H9 (cell line): ENCODE measurements around the gene AATK. TPM values are rescaled to one million over a fixed set of nuclear protein-coding genes. Genes with fewer than 3 reads are reported as not detected.

ENCODE experiments used
- DNase-seq: peaks from one replicate; pipeline ENCODE4 v3.0.0-alpha.2; 2017
- H2AFZ ChIP-seq: one replicate; pipeline ENCODE4 v1.6.1; 2013; ENCODE audit warnings: mild to moderate bottlenecking, low read length, control low read depth, moderate library complexity
- H2AK5ac ChIP-seq: 2 replicates; pipeline ENCODE4 v1.6.1; 2013; ENCODE audit warnings: low read length, control low read depth, mixed read lengths; ENCODE audit not compliant: insufficient read length
- H2BK120ac ChIP-seq: one replicate; pipeline ENCODE4 v1.6.1; 2013; ENCODE audit warnings: low read depth, mild to moderate bottlenecking, low read length, control low read depth, inconsistent platforms; ENCODE audit not compliant: poor library complexity, severe bottlenecking
- H2BK12ac ChIP-seq: 2 replicates; pipeline ENCODE4 v1.6.1; 2013; ENCODE audit warnings: low read length, control low read depth, mixed read lengths, low read depth; ENCODE audit not compliant: insufficient read length
- H2BK15ac ChIP-seq: 2 replicates; pipeline ENCODE4 v1.6.1; 2013; ENCODE audit warnings: low read depth, low read length, control low read depth
- H2BK20ac ChIP-seq: one replicate; pipeline ENCODE4 v1.6.1; 2013; ENCODE audit warnings: low read depth, mild to moderate bottlenecking, low read length, control low read depth, inconsistent platforms; ENCODE audit not compliant: poor library complexity, severe bottlenecking
- H2BK5ac ChIP-seq: 2 replicates; pipeline ENCODE4 v1.6.1; 2013; ENCODE audit warnings: low read length, control low read depth, mixed read lengths; ENCODE audit not compliant: insufficient read length
- H3K14ac ChIP-seq: 2 replicates; pipeline ENCODE4 v1.6.1; 2013; ENCODE audit warnings: low read length, control low read depth; ENCODE audit not compliant: insufficient read depth
- H3K18ac ChIP-seq: 2 replicates; pipeline ENCODE4 v1.6.1; 2013; ENCODE audit warnings: low read depth, mild to moderate bottlenecking, mixed read lengths, low read length, control low read depth; ENCODE audit not compliant: insufficient read length
- H3K23ac ChIP-seq: 2 replicates; pipeline ENCODE4 v1.6.1; 2013; ENCODE audit warnings: low read length, control low read depth, mixed read lengths, low read depth; ENCODE audit not compliant: insufficient read length
- H3K23me2 ChIP-seq: 2 replicates; pipeline ENCODE4 v1.6.1; 2013; ENCODE audit warnings: low read depth, mild to moderate bottlenecking, mixed read lengths, low read length, control low read depth; ENCODE audit not compliant: insufficient read length, poor library complexity, severe bottlenecking
- H3K27ac ChIP-seq: 2 replicates; pipeline ENCODE4 v1.5.1; 2013; ENCODE audit warnings: low read length, control low read depth, mixed read lengths, low read depth; ENCODE audit not compliant: insufficient read length
- H3K27me3 ChIP-seq: 2 replicates; pipeline ENCODE4 v1.6.1; 2013; ENCODE audit warnings: low read length, control low read depth, inconsistent platforms; ENCODE audit not compliant: insufficient read depth
- H3K4ac ChIP-seq: 2 replicates; pipeline ENCODE4 v1.6.1; 2013; ENCODE audit warnings: low read depth, mild to moderate bottlenecking, control low read depth, inconsistent platforms, low read length, moderate library complexity
- H3K4me1 ChIP-seq: 2 replicates; pipeline ENCODE4 v1.6.1; 2013; ENCODE audit warnings: low read length, control low read depth, inconsistent platforms; ENCODE audit not compliant: insufficient read depth
- H3K4me2 ChIP-seq: 2 replicates; pipeline ENCODE4 v1.6.1; 2013; ENCODE audit warnings: low read length, control low read depth, mixed read lengths; ENCODE audit not compliant: insufficient read length, insufficient read depth
- H3K56ac ChIP-seq: 2 replicates; pipeline ENCODE4 v1.6.1; 2013; ENCODE audit warnings: low read depth, mild to moderate bottlenecking, mixed read lengths, low read length, control low read depth; ENCODE audit not compliant: insufficient read length
- H3K79me1 ChIP-seq: 2 replicates; pipeline ENCODE4 v1.6.1; 2013; ENCODE audit warnings: low read depth, mild to moderate bottlenecking, moderate library complexity, low read length, control low read depth, inconsistent platforms; ENCODE audit not compliant: insufficient read depth, poor library complexity, severe bottlenecking
- H3K79me2 ChIP-seq: 2 replicates; pipeline ENCODE4 v1.6.1; 2013; ENCODE audit warnings: low read length, control low read depth, inconsistent platforms; ENCODE audit not compliant: insufficient read depth
- H3K9ac ChIP-seq: 2 replicates; pipeline ENCODE4 v1.6.1; 2013; ENCODE audit warnings: low read length, control low read depth, mixed read lengths; ENCODE audit not compliant: insufficient read length; ENCODE audit errors: extremely low read depth
- H3K9me3 ChIP-seq: one replicate; pipeline ENCODE4 v1.6.1; 2013; ENCODE audit warnings: low read depth, low read length, inconsistent platforms; ENCODE audit not compliant: control insufficient read depth
- H3T11ph ChIP-seq: one replicate; pipeline ENCODE4 v1.6.1; 2013; ENCODE audit warnings: mild to moderate bottlenecking, low read length, control low read depth, inconsistent platforms
- H4K20me1 ChIP-seq: one replicate; pipeline ENCODE4 v1.6.1; 2013; ENCODE audit not compliant: control insufficient read depth, insufficient read length, insufficient read depth
- H4K5ac ChIP-seq: 2 replicates; pipeline ENCODE4 v1.6.1; 2013; ENCODE audit warnings: low read depth, mild to moderate bottlenecking, mixed read lengths, low read length, control low read depth; ENCODE audit not compliant: insufficient read length
- H4K8ac ChIP-seq: replicated peaks from 2 replicates; pipeline ENCODE4 v1.6.1; 2013; ENCODE audit warnings: low read length, control low read depth, mixed read lengths, low read depth; ENCODE audit not compliant: insufficient read length
- H4K91ac ChIP-seq: 2 replicates; pipeline ENCODE4 v1.6.1; 2013; ENCODE audit warnings: low read depth, mild to moderate bottlenecking, moderate library complexity, mixed read lengths, low read length, control low read depth; ENCODE audit not compliant: insufficient read length
- H3K27ac Mint-ChIP-seq, 3 experiments: 2 replicates in 2 of 3; 3 replicates in 1 of 3; pipeline ENCODE4 v1.8.0; 2020 to 2021; ENCODE audit warnings: mixed read lengths in 3 of 3, mild to moderate bottlenecking in 1 of 3, moderate library complexity in 1 of 3
- H3K27me3 Mint-ChIP-seq: 2 replicates; pipeline ENCODE4 v1.8.0; 2021; ENCODE audit warnings: low read depth, mild to moderate bottlenecking, moderate library complexity, mixed read lengths
- H3K36me3 Mint-ChIP-seq, 3 experiments: 2 replicates in 2 of 3; 3 replicates in 1 of 3; pipeline ENCODE4 v1.8.0; 2020 to 2021; ENCODE audit warnings: low read depth in 3 of 3, mixed read lengths in 3 of 3; ENCODE audit not compliant: insufficient read depth in 1 of 3
- H3K4me1 Mint-ChIP-seq, 2 experiments: 2 replicates each; pipeline ENCODE4 v1.8.0; 2020; ENCODE audit warnings: mixed read lengths in 2 of 2
- H3K4me3 Mint-ChIP-seq, 2 experiments: 2 replicates in 1 of 2; 3 replicates in 1 of 2; pipeline ENCODE4 v1.8.0; 2020 to 2021; ENCODE audit warnings: mild to moderate bottlenecking in 2 of 2, mixed read lengths in 2 of 2, moderate library complexity in 1 of 2
- H3K9me3 Mint-ChIP-seq, 2 experiments: 2 replicates in 1 of 2; 3 replicates in 1 of 2; pipeline ENCODE4 v1.8.0; 2020; ENCODE audit warnings: mild to moderate bottlenecking in 2 of 2, mixed read lengths in 2 of 2, moderate library complexity in 1 of 2
- WGBS: extraction: QIAGEN DNeasy Blood & Tissue Kit; methylation state at CpG from one replicate; pipeline ENCODE4 v1.1.7; 2013; ENCODE audit warnings: missing lambda C conversion rate, low lambda C conversion rate, mixed read lengths; ENCODE audit not compliant: insufficient read length; ENCODE audit errors: extremely low coverage; 5-methylcytosine and 5-hydroxymethylcytosine counted together
- total RNA-seq: library from RNA; stranded (reverse); gene quantifications from 2 replicates; pipeline ENCODE4 v1.2.1, GENCODE V29; 2021
- TF ChIP-seq, protein P1 (sequence below): fragments of 200-600 bp; sonication (generic); conservative IDR thresholded peaks from 3 replicates; pipeline ENCODE4 v1.8.0; 2021; ENCODE audit warnings: antibody characterized with exemption, mild to moderate bottlenecking

AATK gene
- total RNA-seq, 1 experiment from 2014 or later, result 2.4 TPM

DNA sequence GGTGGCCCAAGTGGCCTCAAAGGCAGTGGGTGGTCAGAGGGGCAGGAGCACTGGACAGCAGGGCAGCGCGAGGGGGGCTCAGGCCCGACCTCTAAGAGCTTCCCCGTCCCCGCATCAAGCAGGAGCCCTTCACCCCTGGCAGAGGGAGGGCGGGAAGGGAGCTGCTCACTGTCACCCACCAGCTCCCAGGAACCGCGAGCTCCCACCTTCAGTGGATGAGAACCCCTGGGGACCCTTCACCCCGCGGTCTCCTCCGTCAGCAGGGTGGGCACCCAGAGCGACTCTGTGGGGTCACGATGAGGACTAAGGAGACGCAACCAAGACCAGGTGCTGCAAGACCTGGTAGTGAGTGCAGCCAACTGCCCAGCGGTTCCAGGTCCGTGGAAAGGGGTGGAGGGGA lies 43.1 kb upstream of the AATK start:
- Histone ChIP-seq H3K27ac (no peak overlapping the region), H3K14ac (no peak overlapping the region), H2BK20ac (no peak overlapping the region), H3K23me2 (no peaks in the 10 kb centered on the region), H2BK120ac (no peak overlapping the region), H3K4me1 (no peaks in the 10 kb centered on the region), H3K9me3 (no peaks in the 10 kb centered on the region), H3T11ph (no peak overlapping the region), H3K18ac (no peak overlapping the region), H4K20me1 (no peaks in the 10 kb centered on the region), H3K9ac (no peak overlapping the region), H3K4ac (no peak overlapping the region), H3K79me1 (no peaks in the 10 kb centered on the region), H2BK15ac (no peak overlapping the region), H3K4me2 (no peak overlapping the region), H4K8ac (no peak overlapping the region), H3K27me3 (no peaks in the 10 kb centered on the region), H4K5ac (no peak overlapping the region), H2AK5ac (no peak overlapping the region), H3K79me2 (no peaks in the 10 kb centered on the region; the same call in 1 of the 2 replicates), H4K91ac (no peak overlapping the region), H2BK12ac (no peak overlapping the region), H2AFZ (no peak overlapping the region), H3K56ac (no peak overlapping the region), H3K23ac (no peak overlapping the region), H2BK5ac (no peak overlapping the region)
- peaks cover 0 to 33% (median 6%) of the 10 kb centered on the region in 3 experiments; a peak in 4 of 7 replicates for H3K36me3 Mint-ChIP-seq
- H3K4me1 Mint-ChIP-seq, result peaks cover 3 to 4% of the 10 kb centered on the region in 2 experiments; a peak in 1 of 4 replicates
- H3K27ac Mint-ChIP-seq, result no peak overlapping the region
- DNase-seq, result no peak
- no peaks in the 10 kb centered on the region for H3K9me3 Mint-ChIP-seq
- WGBS, result no CpG with 5 or more reads among the region's 16 CpGs
- no peak overlapping the region for H3K4me3 Mint-ChIP-seq
- H3K27me3 Mint-ChIP-seq, result no peaks in the 10 kb centered on the region
- TF ChIP-seq, protein P1, sequence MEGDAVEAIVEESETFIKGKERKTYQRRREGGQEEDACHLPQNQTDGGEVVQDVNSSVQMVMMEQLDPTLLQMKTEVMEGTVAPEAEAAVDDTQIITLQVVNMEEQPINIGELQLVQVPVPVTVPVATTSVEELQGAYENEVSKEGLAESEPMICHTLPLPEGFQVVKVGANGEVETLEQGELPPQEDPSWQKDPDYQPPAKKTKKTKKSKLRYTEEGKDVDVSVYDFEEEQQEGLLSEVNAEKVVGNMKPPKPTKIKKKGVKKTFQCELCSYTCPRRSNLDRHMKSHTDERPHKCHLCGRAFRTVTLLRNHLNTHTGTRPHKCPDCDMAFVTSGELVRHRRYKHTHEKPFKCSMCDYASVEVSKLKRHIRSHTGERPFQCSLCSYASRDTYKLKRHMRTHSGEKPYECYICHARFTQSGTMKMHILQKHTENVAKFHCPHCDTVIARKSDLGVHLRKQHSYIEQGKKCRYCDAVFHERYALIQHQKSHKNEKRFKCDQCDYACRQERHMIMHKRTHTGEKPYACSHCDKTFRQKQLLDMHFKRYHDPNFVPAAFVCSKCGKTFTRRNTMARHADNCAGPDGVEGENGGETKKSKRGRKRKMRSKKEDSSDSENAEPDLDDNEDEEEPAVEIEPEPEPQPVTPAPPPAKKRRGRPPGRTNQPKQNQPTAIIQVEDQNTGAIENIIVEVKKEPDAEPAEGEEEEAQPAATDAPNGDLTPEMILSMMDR, result no peak
